MM.1S (cell line): ENCODE results near the gene AMBRA1.

Source experiments
- CTCF ChIP-seq: fragments of 300-600 bp; sonication (generic); IDR thresholded peaks from 2 replicates; pipeline ENCODE4 v1.5.1; 2016; ENCODE audit warnings: antibody characterized with exemption, low read length, mixed read lengths
- EZH2 ChIP-seq: fragments of 300-600 bp; sonication (generic); optimal IDR thresholded peaks from 2 replicates; pipeline ENCODE3; 2017; ENCODE audit warnings: low read depth, mild to moderate bottlenecking, antibody characterized with exemption, low read length, mixed read lengths
- EZH2phosphoT487 ChIP-seq: fragments of 300-600 bp; sonication (generic); IDR thresholded peaks from 2 replicates; pipeline ENCODE4 v1.6.1; 2018; ENCODE audit warnings: antibody characterized with exemption, low read length

GRCh38 chr11:46427364-46427763 lies 166.5 kb downstream of the AMBRA1 start:
- no peak for TF ChIP-seq CTCF
- TF ChIP-seq EZH2, result no peak
- TF ChIP-seq EZH2phosphoT487, result no peak
